Endothelial cell of umbilical vein (primary cell): Measurements from ENCODE around the gene KMT2C.

Experiments used
- EZH2 ChIP-seq: IDR thresholded peaks from 2 replicates; pipeline ENCODE4 v1.6.1; 2012; ENCODE audit warnings: borderline replicate concordance, low read depth, mild to moderate bottlenecking, moderate library complexity, low read length, inconsistent platforms; ENCODE audit not compliant: severe bottlenecking
- FOS ChIP-seq: IDR thresholded peaks from 2 replicates; pipeline ENCODE4 v1.6.1; 2011; ENCODE audit warnings: mild to moderate bottlenecking, low read length, moderate library complexity, borderline replicate concordance; ENCODE audit not compliant: insufficient read depth
- GATA2 ChIP-seq: IDR thresholded peaks from 2 replicates; pipeline ENCODE4 v1.7.0; 2011; ENCODE audit warnings: low read depth, mild to moderate bottlenecking, moderate library complexity, mixed read lengths, low read length; ENCODE audit not compliant: insufficient read length, insufficient read depth
- JUN ChIP-seq: IDR thresholded peaks from 2 replicates; pipeline ENCODE4 v1.6.1; 2011; ENCODE audit warnings: borderline replicate concordance, low read depth; ENCODE audit not compliant: insufficient read length, insufficient read depth
- POLR2A ChIP-seq: IDR thresholded peaks from 2 replicates; pipeline ENCODE4 v1.6.1; 2012; ENCODE audit warnings: low read depth, mild to moderate bottlenecking, control low read depth, low read length
- TF ChIP-seq, protein P1 (sequence below), 2 donors: IDR thresholded peaks; 1 replicate in 1 of 2; 2 replicates in 1 of 2; pipeline ENCODE4 v1.5.1; 2011; ENCODE audit warnings: low read length in 2 of 2, mild to moderate bottlenecking in 2 of 2, moderate library complexity in 2 of 2, control low read depth in 1 of 2, inconsistent platforms in 1 of 2, low read depth in 1 of 2; ENCODE audit not compliant: insufficient read depth in 1 of 2; ENCODE audit errors: extremely low read depth in 1 of 2

DNA sequence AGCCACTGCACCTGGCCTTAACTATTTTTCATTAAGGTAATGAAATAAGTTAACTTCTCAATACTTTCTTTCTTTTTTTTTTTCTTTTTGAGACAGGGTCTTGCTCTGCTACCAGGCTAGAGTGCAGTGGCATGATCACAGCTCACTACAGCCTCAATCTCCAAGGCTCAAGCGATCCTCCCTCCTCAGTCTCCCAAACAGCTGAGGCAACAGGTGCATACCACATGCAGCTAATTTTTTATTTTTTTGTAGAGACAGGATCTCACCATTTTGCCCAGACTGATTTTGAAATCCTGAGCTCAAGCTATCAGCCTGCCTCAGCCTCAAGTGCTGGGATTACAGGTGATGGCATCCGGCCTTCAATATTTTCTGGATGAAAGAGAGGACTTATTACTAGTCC lies 21.0 kb downstream of the KMT2C start:
- TF ChIP-seq, protein P1, sequence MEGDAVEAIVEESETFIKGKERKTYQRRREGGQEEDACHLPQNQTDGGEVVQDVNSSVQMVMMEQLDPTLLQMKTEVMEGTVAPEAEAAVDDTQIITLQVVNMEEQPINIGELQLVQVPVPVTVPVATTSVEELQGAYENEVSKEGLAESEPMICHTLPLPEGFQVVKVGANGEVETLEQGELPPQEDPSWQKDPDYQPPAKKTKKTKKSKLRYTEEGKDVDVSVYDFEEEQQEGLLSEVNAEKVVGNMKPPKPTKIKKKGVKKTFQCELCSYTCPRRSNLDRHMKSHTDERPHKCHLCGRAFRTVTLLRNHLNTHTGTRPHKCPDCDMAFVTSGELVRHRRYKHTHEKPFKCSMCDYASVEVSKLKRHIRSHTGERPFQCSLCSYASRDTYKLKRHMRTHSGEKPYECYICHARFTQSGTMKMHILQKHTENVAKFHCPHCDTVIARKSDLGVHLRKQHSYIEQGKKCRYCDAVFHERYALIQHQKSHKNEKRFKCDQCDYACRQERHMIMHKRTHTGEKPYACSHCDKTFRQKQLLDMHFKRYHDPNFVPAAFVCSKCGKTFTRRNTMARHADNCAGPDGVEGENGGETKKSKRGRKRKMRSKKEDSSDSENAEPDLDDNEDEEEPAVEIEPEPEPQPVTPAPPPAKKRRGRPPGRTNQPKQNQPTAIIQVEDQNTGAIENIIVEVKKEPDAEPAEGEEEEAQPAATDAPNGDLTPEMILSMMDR (IDR thresholded peaks at IDR 0.05; ENCODE audit: extremely low read depth in 1 of 2, insufficient read depth in 1 of 2, low read depth in 1 of 2, low read length in 2 of 2): no peak
- TF ChIP-seq EZH2 (no peak), JUN (no peak), FOS (no peak), POLR2A (no peak), GATA2 (no peak)
